K562 (cell line): ENCODE data around the gene SKIDA1. TPM values are rescaled to one million over a fixed set of nuclear protein-coding genes. Genes with fewer than 3 reads are reported as not detected.

Experiments used
- ARID1B ChIP-seq: fragments of 450-650 bp; IDR thresholded peaks from 2 replicates; pipeline ENCODE4 v1.6.1; 2016; ENCODE audit warnings: antibody characterized with exemption, mild to moderate bottlenecking, inconsistent platforms
- BHLHE40 ChIP-seq: IDR thresholded peaks from 2 replicates; pipeline ENCODE4 v1.6.1; 2011; ENCODE audit warnings: low read length, improper control_type of control experiment
- ETV5 ChIP-seq: sonication (generic); formaldehyde crosslinking; IDR thresholded peaks from 2 replicates; pipeline ENCODE4 v1.4.0; 2020; ENCODE audit warnings: low read depth, mild to moderate bottlenecking, missing genetic modification reagents
- MAFG ChIP-seq: fragments of 450-650 bp; conservative IDR thresholded peaks from 2 replicates; pipeline ENCODE4 v1.6.1; 2016; ENCODE audit warnings: missing genetic modification characterization, missing compliant biosample characterization
- MCM5 ChIP-seq: fragments of 450-650 bp; IDR thresholded peaks from 2 replicates; pipeline ENCODE4 v1.6.1; 2016; ENCODE audit warnings: low read depth
- MIER1 ChIP-seq: fragments of 450-650 bp; IDR thresholded peaks from 2 replicates; pipeline ENCODE4 v1.6.1; 2016; ENCODE audit warnings: antibody characterized with exemption, mild to moderate bottlenecking, low read depth
- NCOA4 ChIP-seq: fragments of 450-650 bp; IDR thresholded peaks from 2 replicates; pipeline ENCODE4 v1.6.1; 2018; ENCODE audit warnings: mild to moderate bottlenecking; ENCODE audit not compliant: partially characterized antibody
- NFE2L1 ChIP-seq: fragments of 450-650 bp; IDR thresholded peaks from 2 replicates; pipeline ENCODE4 v1.6.1; 2016; ENCODE audit warnings: missing genetic modification characterization, low read depth, mild to moderate bottlenecking, missing compliant biosample characterization, moderate library complexity, borderline replicate concordance
- NR2C2 ChIP-seq, 2 experiments: fragments of 200-800 bp in 1 of 2; sonication (Bioruptor generic) in 1 of 2; sonication (generic) in 1 of 2; formaldehyde crosslinking in 1 of 2; IDR thresholded peaks; 2 replicates each; pipeline versions ENCODE4 v1.6.1 to v1.8.0; 2016 to 2022; ENCODE audit warnings: mild to moderate bottlenecking in 1 of 2, missing compliant biosample characterization in 1 of 2, missing genetic modification characterization in 1 of 2, missing genetic modification reagents in 1 of 2
- POLR2A ChIP-seq: fragments of 450-650 bp; conservative IDR thresholded peaks from 2 replicates; pipeline ENCODE4 v1.6.1; 2016
- ZNF232 ChIP-seq: sonication (generic); formaldehyde crosslinking; IDR thresholded peaks from 2 replicates; pipeline ENCODE4 v1.8.0; 2022; ENCODE audit warnings: mild to moderate bottlenecking, missing genetic modification reagents
- ZNF696 ChIP-seq: fragments of 250-450 bp; sonication (Bioruptor Pico); conservative IDR thresholded peaks from 2 replicates; pipeline ENCODE4 v1.4.0; 2020; ENCODE audit warnings: mild to moderate bottlenecking, moderate library complexity
- polyA plus RNA-seq, 8 experiments: library from polyadenylated mRNA; depleted of rRNA in 4 of 8; stranded (reverse) in 5 of 8; unstranded in 3 of 8; fragments of >200 nt; fragmentation: Nextera tagmentation in 2 of 8; fragmentation: Illumina TruSeq in 1 of 8; extraction: Ambion mirVana in 2 of 8; extraction: Trizol in 1 of 8; gene quantifications; 2 replicates each; pipeline versions ENCODE4 v1.2.1 to v1.2.3, GENCODE V29; 2011 to 2014; ENCODE audit warnings: inconsistent platforms in 1 of 8, missing spikeins in 1 of 8
- total RNA-seq, 7 experiments: library from RNA; depleted of rRNA in 6 of 7; stranded (reverse); fragments of >200 nt in 6 of 7; fragmentation: Illumina TruSeq in 2 of 7; extraction: Trizol in 2 of 7; gene quantifications; 2 replicates each; pipeline versions ENCODE4 v1.2.1 to v1.2.3, GENCODE V29; 2011 to 2021; ENCODE audit warnings: low replicate concordance in 1 of 7
- TF ChIP-seq, protein P1 (sequence below): sonication (generic); formaldehyde crosslinking; IDR thresholded peaks from 2 replicates; pipeline ENCODE4 v1.8.1; 2023; ENCODE audit warnings: mild to moderate bottlenecking, missing genetic modification reagents
- TF ChIP-seq, protein P2 (sequence below), 2 experiments: fragments of 450-650 bp; conservative IDR thresholded peaks; 2 replicates each; pipeline ENCODE4 v1.6.1; 2017; ENCODE audit warnings: mild to moderate bottlenecking in 2 of 2, moderate library complexity in 2 of 2
- TF ChIP-seq, protein P3 (sequence below): fragments of 250-450 bp; sonication (Bioruptor Pico); IDR thresholded peaks from 2 replicates; pipeline ENCODE4 v1.9.0; 2021; ENCODE audit warnings: mild to moderate bottlenecking
- TF ChIP-seq, protein P4 (sequence below): fragments of 450-650 bp; IDR thresholded peaks from one replicate; pipeline ENCODE4 v1.6.1; 2018; ENCODE audit warnings: mild to moderate bottlenecking, moderate library complexity; ENCODE audit not compliant: partially characterized antibody
- TF ChIP-seq, protein P5 (sequence below): fragments of 450-650 bp; formaldehyde crosslinking; IDR thresholded peaks from 2 replicates; pipeline ENCODE4 v1.4.0; 2022; ENCODE audit warnings: missing genetic modification characterization
- TF ChIP-seq, protein P6 (sequence below): fragments of 250-450 bp; sonication (Bioruptor Pico); IDR thresholded peaks from 2 replicates; pipeline ENCODE4 v1.5.1; 2021; ENCODE audit warnings: mild to moderate bottlenecking

Gene SKIDA1
- total and polyA plus RNA-seq, 9 of the 15 experiments (the other 6 are each of a cell fraction or from before 2014, with no cell fraction given): 0.05 to 1.1 (median 0.42) TPM

DNA sequence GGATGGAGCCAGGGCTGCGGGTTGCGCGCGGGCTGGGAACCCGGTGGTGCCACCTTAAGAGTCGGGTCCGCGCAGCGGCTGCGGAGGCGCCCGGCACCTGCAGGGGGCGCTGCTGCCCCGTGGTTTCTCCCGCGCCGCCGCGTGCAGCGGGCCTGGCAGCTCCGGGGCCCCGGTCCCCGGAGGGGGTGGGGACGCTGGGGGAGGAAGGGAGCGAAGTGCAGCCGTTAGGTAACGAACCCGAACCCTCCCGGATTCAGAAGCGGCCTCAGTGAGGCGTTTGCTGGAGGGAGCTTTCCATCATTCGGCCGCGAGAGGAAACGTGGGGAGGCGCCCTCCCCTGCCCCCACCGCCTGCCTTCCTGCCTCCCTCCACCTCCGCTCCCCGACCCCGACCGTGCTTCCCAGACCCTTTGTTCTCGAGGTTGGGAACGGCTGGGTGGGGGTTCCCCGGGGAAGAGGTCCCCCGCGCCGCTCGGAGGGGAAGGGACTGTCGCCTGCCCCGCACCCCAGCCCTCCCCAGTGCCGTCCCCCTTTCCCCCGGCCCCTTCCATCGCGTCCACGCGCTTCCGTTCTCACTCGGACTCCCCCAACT lies 29.6 kb downstream of the SKIDA1 start (continued):
- TF ChIP-seq, protein P1, sequence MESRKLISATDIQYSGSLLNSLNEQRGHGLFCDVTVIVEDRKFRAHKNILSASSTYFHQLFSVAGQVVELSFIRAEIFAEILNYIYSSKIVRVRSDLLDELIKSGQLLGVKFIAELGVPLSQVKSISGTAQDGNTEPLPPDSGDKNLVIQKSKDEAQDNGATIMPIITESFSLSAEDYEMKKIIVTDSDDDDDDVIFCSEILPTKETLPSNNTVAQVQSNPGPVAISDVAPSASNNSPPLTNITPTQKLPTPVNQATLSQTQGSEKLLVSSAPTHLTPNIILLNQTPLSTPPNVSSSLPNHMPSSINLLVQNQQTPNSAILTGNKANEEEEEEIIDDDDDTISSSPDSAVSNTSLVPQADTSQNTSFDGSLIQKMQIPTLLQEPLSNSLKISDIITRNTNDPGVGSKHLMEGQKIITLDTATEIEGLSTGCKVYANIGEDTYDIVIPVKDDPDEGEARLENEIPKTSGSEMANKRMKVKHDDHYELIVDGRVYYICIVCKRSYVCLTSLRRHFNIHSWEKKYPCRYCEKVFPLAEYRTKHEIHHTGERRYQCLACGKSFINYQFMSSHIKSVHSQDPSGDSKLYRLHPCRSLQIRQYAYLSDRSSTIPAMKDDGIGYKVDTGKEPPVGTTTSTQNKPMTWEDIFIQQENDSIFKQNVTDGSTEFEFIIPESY (CRISPR knock-in tag): peak; percentile 87
- TF ChIP-seq NR2C2 (CRISPR knock-in tag; IDR thresholded peaks at IDR 0.05) (no peak), NR2C2 (tag; IDR thresholded peaks at IDR 0.05) (no peak; the same call in 1 of the 2 replicates), ARID1B (no peak), BHLHE40 (peak; percentile 79; the same call in 1 of the 2 replicates), MCM5 (no peak), NCOA4 (no peak), ZNF232 (CRISPR knock-in tag) (no peak), NFE2L1 (tag) (no peak), ETV5 (CRISPR knock-in tag) (0 out of 2 replicates have a peak, but pooled peaks have one; percentile 62), MIER1 (no peak), MAFG (tag) (no peak), POLR2A (peak; percentile 63; the same call in 1 of the 2 replicates), ZNF696 (CRISPR knock-in tag) (no peak)
- TF ChIP-seq, protein P2, sequence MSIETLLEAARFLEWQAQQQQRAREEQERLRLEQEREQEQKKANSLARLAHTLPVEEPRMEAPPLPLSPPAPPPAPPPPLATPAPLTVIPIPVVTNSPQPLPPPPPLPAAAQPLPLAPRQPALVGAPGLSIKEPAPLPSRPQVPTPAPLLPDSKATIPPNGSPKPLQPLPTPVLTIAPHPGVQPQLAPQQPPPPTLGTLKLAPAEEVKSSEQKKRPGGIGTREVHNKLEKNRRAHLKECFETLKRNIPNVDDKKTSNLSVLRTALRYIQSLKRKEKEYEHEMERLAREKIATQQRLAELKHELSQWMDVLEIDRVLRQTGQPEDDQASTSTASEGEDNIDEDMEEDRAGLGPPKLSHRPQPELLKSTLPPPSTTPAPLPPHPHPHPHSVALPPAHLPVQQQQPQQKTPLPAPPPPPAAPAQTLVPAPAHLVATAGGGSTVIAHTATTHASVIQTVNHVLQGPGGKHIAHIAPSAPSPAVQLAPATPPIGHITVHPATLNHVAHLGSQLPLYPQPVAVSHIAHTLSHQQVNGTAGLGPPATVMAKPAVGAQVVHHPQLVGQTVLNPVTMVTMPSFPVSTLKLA (conservative IDR thresholded peaks at IDR 0.05): peak; percentile 86 to 94
- TF ChIP-seq, protein P3, sequence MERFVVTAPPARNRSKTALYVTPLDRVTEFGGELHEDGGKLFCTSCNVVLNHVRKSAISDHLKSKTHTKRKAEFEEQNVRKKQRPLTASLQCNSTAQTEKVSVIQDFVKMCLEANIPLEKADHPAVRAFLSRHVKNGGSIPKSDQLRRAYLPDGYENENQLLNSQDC: no peak
- TF ChIP-seq, protein P4, sequence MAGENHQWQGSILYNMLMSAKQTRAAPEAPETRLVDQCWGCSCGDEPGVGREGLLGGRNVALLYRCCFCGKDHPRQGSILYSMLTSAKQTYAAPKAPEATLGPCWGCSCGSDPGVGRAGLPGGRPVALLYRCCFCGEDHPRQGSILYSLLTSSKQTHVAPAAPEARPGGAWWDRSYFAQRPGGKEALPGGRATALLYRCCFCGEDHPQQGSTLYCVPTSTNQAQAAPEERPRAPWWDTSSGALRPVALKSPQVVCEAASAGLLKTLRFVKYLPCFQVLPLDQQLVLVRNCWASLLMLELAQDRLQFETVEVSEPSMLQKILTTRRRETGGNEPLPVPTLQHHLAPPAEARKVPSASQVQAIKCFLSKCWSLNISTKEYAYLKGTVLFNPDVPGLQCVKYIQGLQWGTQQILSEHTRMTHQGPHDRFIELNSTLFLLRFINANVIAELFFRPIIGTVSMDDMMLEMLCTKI: no peak
- TF ChIP-seq, protein P5, sequence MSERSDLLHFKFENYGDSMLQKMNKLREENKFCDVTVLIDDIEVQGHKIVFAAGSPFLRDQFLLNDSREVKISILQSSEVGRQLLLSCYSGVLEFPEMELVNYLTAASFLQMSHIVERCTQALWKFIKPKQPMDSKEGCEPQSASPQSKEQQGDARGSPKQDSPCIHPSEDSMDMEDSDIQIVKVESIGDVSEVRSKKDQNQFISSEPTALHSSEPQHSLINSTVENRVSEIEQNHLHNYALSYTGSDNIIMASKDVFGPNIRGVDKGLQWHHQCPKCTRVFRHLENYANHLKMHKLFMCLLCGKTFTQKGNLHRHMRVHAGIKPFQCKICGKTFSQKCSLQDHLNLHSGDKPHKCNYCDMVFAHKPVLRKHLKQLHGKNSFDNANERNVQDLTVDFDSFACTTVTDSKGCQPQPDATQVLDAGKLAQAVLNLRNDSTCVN: no peak
- TF ChIP-seq, protein P6, sequence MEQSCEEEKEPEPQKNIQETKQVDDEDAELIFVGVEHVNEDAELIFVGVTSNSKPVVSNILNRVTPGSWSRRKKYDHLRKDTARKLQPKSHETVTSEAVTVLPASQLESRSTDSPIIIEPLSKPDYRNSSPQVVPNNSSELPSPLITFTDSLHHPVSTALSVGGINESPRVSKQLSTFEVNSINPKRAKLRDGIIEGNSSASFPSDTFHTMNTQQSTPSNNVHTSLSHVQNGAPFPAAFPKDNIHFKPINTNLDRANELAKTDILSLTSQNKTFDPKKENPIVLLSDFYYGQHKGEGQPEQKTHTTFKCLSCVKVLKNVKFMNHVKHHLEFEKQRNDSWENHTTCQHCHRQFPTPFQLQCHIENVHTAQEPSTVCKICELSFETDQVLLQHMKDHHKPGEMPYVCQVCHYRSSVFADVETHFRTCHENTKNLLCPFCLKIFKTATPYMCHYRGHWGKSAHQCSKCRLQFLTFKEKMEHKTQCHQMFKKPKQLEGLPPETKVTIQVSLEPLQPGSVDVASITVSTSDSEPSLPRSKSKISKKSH (CRISPR knock-in tag): no peak
